K562 (cell line): Measurements from ENCODE around the gene ADGRE1. TPM values are rescaled to one million over a fixed set of nuclear protein-coding genes. Genes with fewer than 3 reads are reported as not detected.

ENCODE experiments used
- ATAC-seq: fragments of 200-7000 bp; cut with Tn5 transposase; 3 replicates; pipeline ENCODE4 v1.9.1; 2020; ENCODE audit warnings: moderate library complexity
- BruUV-seq: library from RNA; stranded (reverse); fragments of 400-500 nt; replicated peaks from 2 replicates; lab custom pipeline; 2021; lab: Mats Ljungman, UMichigan
- CTCF ChIA-PET: fragments of 300-600 bp; formaldehyde crosslinking; extraction: SDS; loops from one replicate; lab custom pipeline; 2021; ENCODE audit warnings: low intra/inter-chr PET ratio; lab: Yijun Ruan, JAX
- POLR2A ChIA-PET: fragments of 300-600, 350-650 bp; sonication (Branson Sonifier 250); formaldehyde crosslinking; extraction: SDS; loops from one replicate; lab custom pipeline; 2021; ENCODE audit warnings: antibody characterized with exemption, inconsistent platforms; lab: Yijun Ruan, JAX
- DNase-seq, 4 experiments: peaks; one replicate each; pipeline versions ENCODE4 v3.0.0 to v3.0.0-alpha.2; 2011 to 2018; ENCODE audit warnings: low spot score in 3 of 4, mixed read lengths in 3 of 4; ENCODE audit errors: extremely low read depth in 1 of 4
- FAIRE-seq: peaks from 2 replicates; lab custom pipeline; 2011; peaks lifted over from hg19 to GRCh38; lab: Jason Lieb, UNC
- H2AFZ ChIP-seq: 2 replicates; pipeline ENCODE4 v1.6.0; 2011; ENCODE audit warnings: low read depth, low read length, control low read depth, inconsistent platforms
- H3K27ac ChIP-seq: fragments of 200-600 bp; 3 replicates; pipeline ENCODE4 v1.8.0; 2011; ENCODE audit warnings: low read depth, mild to moderate bottlenecking, control low read depth, inconsistent platforms, low read length, moderate library complexity, mixed read lengths; ENCODE audit errors: extremely low read depth
- H3K27me3 ChIP-seq, 2 experiments: fragments of 300-600 bp in 1 of 2; 2 replicates in 1 of 2; 3 replicates in 1 of 2; pipeline versions ENCODE4 v1.6.0 to v1.8.0; 2011; ENCODE audit warnings: inconsistent platforms in 2 of 2, low read length in 2 of 2, mild to moderate bottlenecking in 1 of 2, mixed read lengths in 1 of 2, moderate library complexity in 1 of 2; ENCODE audit not compliant: control insufficient read depth in 2 of 2, insufficient read depth in 2 of 2
- H3K36me3 ChIP-seq: fragments of 300-600 bp; 3 replicates; pipeline ENCODE4 v1.8.0; 2011; ENCODE audit warnings: mild to moderate bottlenecking, low read length, inconsistent platforms; ENCODE audit not compliant: control insufficient read depth, insufficient read depth
- H3K4me1 ChIP-seq, 2 experiments: fragments of 200-600 bp in 1 of 2; replicated peaks in 1 of 2; 2 replicates in 1 of 2; 3 replicates in 1 of 2; pipeline versions ENCODE4 v1.5.1 to v1.8.0; 2011; ENCODE audit warnings: inconsistent platforms in 2 of 2, low read length in 2 of 2, mild to moderate bottlenecking in 1 of 2, mixed read lengths in 1 of 2, moderate library complexity in 1 of 2; ENCODE audit not compliant: control insufficient read depth in 2 of 2, insufficient read depth in 2 of 2
- H3K4me2 ChIP-seq: 2 replicates; pipeline ENCODE4 v1.6.1; 2011; ENCODE audit warnings: low read length, control low read depth, inconsistent platforms, mixed read lengths; ENCODE audit not compliant: insufficient read depth
- H3K4me3 ChIP-seq: fragments of 200-600 bp; sonication (generic), shearing (Covaris generic); 2 replicates; pipeline ENCODE4 v1.5.1; 2016; ENCODE audit warnings: control low read depth, inconsistent platforms
- H3K79me2 ChIP-seq: fragments of 200-600 bp; 3 replicates; pipeline ENCODE4 v1.8.0; 2011; ENCODE audit warnings: low read length, inconsistent platforms; ENCODE audit not compliant: control insufficient read depth, insufficient read depth
- H3K9ac ChIP-seq, 2 experiments: 2 replicates each; pipeline versions ENCODE4 v1.6.0 to v1.6.1; 2011; ENCODE audit warnings: low read depth in 2 of 2, low read length in 2 of 2, control low read depth in 1 of 2, inconsistent platforms in 1 of 2, mild to moderate bottlenecking in 1 of 2, mixed read lengths in 1 of 2; ENCODE audit not compliant: insufficient read depth in 1 of 2
- H3K9me1 ChIP-seq: one replicate; pipeline ENCODE4 v1.6.0; 2011; ENCODE audit warnings: inconsistent platforms, mild to moderate bottlenecking, low read length, moderate library complexity; ENCODE audit not compliant: control insufficient read depth, insufficient read depth
- H3K9me3 ChIP-seq: replicated peaks from 2 replicates; pipeline ENCODE4 v1.5.1; 2011; ENCODE audit warnings: low read depth, low read length, inconsistent platforms; ENCODE audit not compliant: control insufficient read depth, insufficient read depth
- H4K20me1 ChIP-seq: replicated peaks from 2 replicates; pipeline ENCODE4 v1.6.1; 2011; ENCODE audit warnings: low read length, inconsistent platforms, mixed read lengths; ENCODE audit not compliant: control insufficient read depth, insufficient read depth
- BRCA1 ChIP-seq, 2 experiments: fragments of 450-650 bp in 1 of 2; sonication (generic) in 1 of 2; formaldehyde crosslinking in 1 of 2; IDR thresholded peaks; 2 replicates each; pipeline versions ENCODE4 v1.5.0 to v1.6.1; 2017 to 2020; ENCODE audit warnings: mild to moderate bottlenecking in 1 of 2, missing genetic modification reagents in 1 of 2
- FOSL1 ChIP-seq: fragments of 200-800 bp; sonication (Bioruptor generic); conservative IDR thresholded peaks from 2 replicates; pipeline ENCODE4 v1.6.1; 2016; ENCODE audit warnings: missing genetic modification characterization, missing compliant biosample characterization
- ILF3 ChIP-seq: fragments of 450-650 bp; IDR thresholded peaks from 2 replicates; pipeline ENCODE4 v1.6.1; 2018; ENCODE audit warnings: antibody characterized with exemption, mild to moderate bottlenecking, moderate library complexity, borderline replicate concordance
- KDM4B ChIP-seq, 2 experiments: fragments of 450-650 bp in 1 of 2; sonication (generic) in 1 of 2; IDR thresholded peaks; 2 replicates each; pipeline ENCODE4 v1.6.1; 2016 to 2017; ENCODE audit warnings: borderline replicate concordance in 2 of 2, antibody characterized with exemption in 1 of 2, low read depth in 1 of 2, mild to moderate bottlenecking in 1 of 2
- KDM5B ChIP-seq: fragments of 200-600 bp; sonication (generic); IDR thresholded peaks from 2 replicates; pipeline ENCODE4 v1.6.1; 2012; ENCODE audit warnings: low read depth, mild to moderate bottlenecking, moderate library complexity, low read length, control low read depth, inconsistent platforms; ENCODE audit not compliant: insufficient replicate concordance
- KLF16 ChIP-seq: IDR thresholded peaks from 2 replicates; pipeline ENCODE4 v1.6.1; 2016; ENCODE audit warnings: antibody characterized with exemption
- NONO ChIP-seq, 2 experiments: fragments of 200-400 bp in 1 of 2; fragments of 450-650 bp in 1 of 2; formaldehyde crosslinking in 1 of 2; IDR thresholded peaks; 2 replicates each; pipeline ENCODE4 v1.6.1; 2017; ENCODE audit warnings: low read depth in 2 of 2, mild to moderate bottlenecking in 2 of 2, moderate library complexity in 2 of 2, low read length in 1 of 2
- PHTF2 ChIP-seq: fragments of 250-450 bp; sonication (Bioruptor Pico); IDR thresholded peaks from 2 replicates; pipeline ENCODE4 v1.5.0; 2021; ENCODE audit warnings: mild to moderate bottlenecking
- RBM25 ChIP-seq: fragments of 200-400 bp; formaldehyde crosslinking; IDR thresholded peaks from 2 replicates; pipeline ENCODE4 v1.6.1; 2018; ENCODE audit warnings: low read length, low read depth, moderate library complexity; ENCODE audit not compliant: severe bottlenecking
- SRSF3 ChIP-seq: fragments of 200-400 bp; formaldehyde crosslinking; IDR thresholded peaks from 2 replicates; pipeline ENCODE4 v1.6.1; 2016; ENCODE audit warnings: mild to moderate bottlenecking, low read length, moderate library complexity; ENCODE audit not compliant: insufficient read depth
- STAG1 ChIP-seq: sonication (generic); formaldehyde crosslinking; IDR thresholded peaks from 2 replicates; pipeline ENCODE4 v1.5.0; 2020; ENCODE audit warnings: missing genetic modification reagents, borderline replicate concordance
- TARDBP ChIP-seq: fragments of 450-650 bp; IDR thresholded peaks from 2 replicates; pipeline ENCODE4 v1.6.1; 2016
- THRA ChIP-seq: fragments of 450-650 bp; IDR thresholded peaks from 2 replicates; pipeline ENCODE4 v1.6.1; 2017; ENCODE audit warnings: mild to moderate bottlenecking, moderate library complexity
- ZC3H11A ChIP-seq: IDR thresholded peaks from 2 replicates; pipeline ENCODE4 v1.6.1; 2012; ENCODE audit warnings: low read depth, low read length, improper control_type of control experiment
- ZFX ChIP-seq: sonication (generic); formaldehyde crosslinking; IDR thresholded peaks from 2 replicates; pipeline ENCODE4 v1.8.0; 2022; ENCODE audit warnings: mild to moderate bottlenecking, missing genetic modification reagents, moderate library complexity
- ZNF124 ChIP-seq: sonication (generic); formaldehyde crosslinking; IDR thresholded peaks from 2 replicates; pipeline ENCODE4 v1.8.1; 2022; ENCODE audit warnings: missing genetic modification reagents
- ZNF696 ChIP-seq: fragments of 250-450 bp; sonication (Bioruptor Pico); conservative IDR thresholded peaks from 2 replicates; pipeline ENCODE4 v1.4.0; 2020; ENCODE audit warnings: mild to moderate bottlenecking, moderate library complexity
- ZNF830 ChIP-seq: fragments of 250-450 bp; sonication (Bioruptor Pico); IDR thresholded peaks from 2 replicates; pipeline ENCODE4 v1.5.0; 2021; ENCODE audit warnings: mild to moderate bottlenecking
- WGBS: fragments of 100-300 bp; shearing (Covaris generic); methylation state at CpG from one replicate; pipeline ENCODE4 v1.1.6; 2016; ENCODE audit warnings: low coverage, mixed read lengths; ENCODE audit not compliant: insufficient coverage; ENCODE audit errors: missing lambda C conversion rate; 5-methylcytosine and 5-hydroxymethylcytosine counted together
- in situ Hi-C: fragments of 300-500 bp; cut with MboI; formaldehyde crosslinking; loops from 4 replicates; pipeline ENCODE4 v1.15.0; 2018; ENCODE audit warnings: inconsistent platforms, mixed read lengths
- intact Hi-C: fragments of 100-400 bp; cut with micrococcal nuclease; formaldehyde crosslinking; loops from 2 replicates; pipeline ENCODE4 v1.14.2; 2022
- polyA plus RNA-seq, 8 experiments: library from polyadenylated mRNA; depleted of rRNA in 4 of 8; stranded (reverse) in 5 of 8; unstranded in 3 of 8; fragments of >200 nt; fragmentation: Nextera tagmentation in 2 of 8; fragmentation: Illumina TruSeq in 1 of 8; extraction: Ambion mirVana in 2 of 8; extraction: Trizol in 1 of 8; gene quantifications; 2 replicates each; pipeline versions ENCODE4 v1.2.1 to v1.2.3, GENCODE V29; 2011 to 2014; ENCODE audit warnings: inconsistent platforms in 1 of 8, missing spikeins in 1 of 8
- total RNA-seq, 7 experiments: library from RNA; depleted of rRNA in 6 of 7; stranded (reverse); fragments of >200 nt in 6 of 7; fragmentation: Illumina TruSeq in 2 of 7; extraction: Trizol in 2 of 7; gene quantifications; 2 replicates each; pipeline versions ENCODE4 v1.2.1 to v1.2.3, GENCODE V29; 2011 to 2021; ENCODE audit warnings: low replicate concordance in 1 of 7
- TF ChIP-seq, protein P1 (sequence below): fragments of 250-450 bp; sonication (Bioruptor Pico); IDR thresholded peaks from 2 replicates; pipeline ENCODE4 v1.5.0; 2021; ENCODE audit warnings: mild to moderate bottlenecking, borderline replicate concordance

ADGRE1 gene
- total and polyA plus RNA-seq, 9 of the 15 experiments (the other 6 are each of a cell fraction or from before 2014, with no cell fraction given), result 0.09 to 0.49 (median 0.25) TPM; not detected in 1

- DNase-seq, result no peak
- CTCF ChIA-PET, result no interaction called here
- ATAC-seq, result no peak
Observed at GRCh38 chr19:6979399-6979798, 92.0 kb downstream of the ADGRE1 start.

More at GRCh38 chr19:6979399-6979798, 92.0 kb downstream of the ADGRE1 start:
- Histone ChIP-seq H3K36me3 (no peaks in the 10 kb centered on the region), H3K4me3 (no peak overlapping the region), H3K9me1 (no peaks in the 10 kb centered on the region), H4K20me1 (no peaks in the 10 kb centered on the region), H3K4me2 (no peak overlapping the region), H3K9ac (no peak overlapping the region), H3K79me2 (no peaks in the 10 kb centered on the region), H3K9me3 (peaks cover 2% of the 10 kb centered on the region; the same call in 1 of the 2 replicates), H3K27me3 (peaks cover 3 to 9% of the 10 kb centered on the region in 2 experiments; a peak in 3 of 5 replicates), H2AFZ (no peak overlapping the region), H3K27ac (no peak overlapping the region), H3K4me1 (no peaks in the 10 kb centered on the region)
- TF ChIP-seq ZNF830 (CRISPR knock-in tag), result no peak
- no peak for TF ChIP-seq KDM5B
- TF ChIP-seq STAG1 (CRISPR knock-in tag), result no peak
- no peak for TF ChIP-seq PHTF2 (CRISPR knock-in tag)
- TF ChIP-seq KLF16, result no peak
- no peak for TF ChIP-seq RBM25
- TF ChIP-seq ZNF124 (CRISPR knock-in tag), result no peak
- TF ChIP-seq TARDBP, result no peak
- TF ChIP-seq ZFX, result no peak
- no peak for TF ChIP-seq BRCA1 (IDR thresholded peaks at IDR 0.05)
- TF ChIP-seq BRCA1 (CRISPR knock-in tag; IDR thresholded peaks at IDR 0.05), result no peak
- TF ChIP-seq FOSL1 (tag), result no peak
- TF ChIP-seq, protein P1, sequence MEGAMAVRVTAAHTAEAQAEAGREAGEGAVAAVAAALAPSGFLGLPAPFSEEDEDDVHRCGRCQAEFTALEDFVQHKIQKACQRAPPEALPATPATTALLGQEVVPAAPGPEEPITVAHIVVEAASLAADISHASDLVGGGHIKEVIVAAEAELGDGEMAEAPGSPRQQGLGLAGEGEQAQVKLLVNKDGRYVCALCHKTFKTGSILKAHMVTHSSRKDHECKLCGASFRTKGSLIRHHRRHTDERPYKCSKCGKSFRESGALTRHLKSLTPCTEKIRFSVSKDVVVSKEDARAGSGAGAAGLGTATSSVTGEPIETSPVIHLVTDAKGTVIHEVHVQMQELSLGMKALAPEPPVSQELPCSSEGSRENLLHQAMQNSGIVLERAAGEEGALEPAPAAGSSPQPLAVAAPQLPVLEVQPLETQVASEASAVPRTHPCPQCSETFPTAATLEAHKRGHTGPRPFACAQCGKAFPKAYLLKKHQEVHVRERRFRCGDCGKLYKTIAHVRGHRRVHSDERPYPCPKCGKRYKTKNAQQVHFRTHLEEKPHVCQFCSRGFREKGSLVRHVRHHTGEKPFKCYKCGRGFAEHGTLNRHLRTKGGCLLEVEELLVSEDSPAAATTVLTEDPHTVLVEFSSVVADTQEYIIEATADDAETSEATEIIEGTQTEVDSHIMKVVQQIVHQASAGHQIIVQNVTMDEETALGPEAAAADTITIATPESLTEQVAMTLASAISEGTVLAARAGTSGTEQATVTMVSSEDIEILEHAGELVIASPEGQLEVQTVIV (CRISPR knock-in tag), result no peak
- no peak for TF ChIP-seq ILF3
- no peak for TF ChIP-seq ZNF696 (CRISPR knock-in tag)
- no peak for TF ChIP-seq KDM4B (IDR thresholded peaks at IDR 0.05; ENCODE audit: borderline replicate concordance in 2 of 2, low read depth in 1 of 2)
- TF ChIP-seq ZC3H11A, result no peak
- no peak for TF ChIP-seq NONO (IDR thresholded peaks at IDR 0.05; ENCODE audit: low read depth in 2 of 2, low read length in 1 of 2)
- TF ChIP-seq SRSF3, result no peak
- no peak for TF ChIP-seq THRA
- intact Hi-C loops (no loop called here), in situ Hi-C loops (no loop called here)
- FAIRE-seq, result no peak
- 0% methylated on average over 3 of the region's 3 CpGs for WGBS
- BruUV-seq, result no TSS peak
- POLR2A ChIA-PET, result no interaction called here
